ENCODE data around the gene BACH2. TPM values are rescaled to one million over a fixed set of nuclear protein-coding genes. Genes with fewer than 3 reads are reported as not detected.

The BACH2 gene
- total and polyA plus RNA-seq, 8 donors: 0.19 to 10.8 (median 1.4) TPM; not detected in 1

DNA sequence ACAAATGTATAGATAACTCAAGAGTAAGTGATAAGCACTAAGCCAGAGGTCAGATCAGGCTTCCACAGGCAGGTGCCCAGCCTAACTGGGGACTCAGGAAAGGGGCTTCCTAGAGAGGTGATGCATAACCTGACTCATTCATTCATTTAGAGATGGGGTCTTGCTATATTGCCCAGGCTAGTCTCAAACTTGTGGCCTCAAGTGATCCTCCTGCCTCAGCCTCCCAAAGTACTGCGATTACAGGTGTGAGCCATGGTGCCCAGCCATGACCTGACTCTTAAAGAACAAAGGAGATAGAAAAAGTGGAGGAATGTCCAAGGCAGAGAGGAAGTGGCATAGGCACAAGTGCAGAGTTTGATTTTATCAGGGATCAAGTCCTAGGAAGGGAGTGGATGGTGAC, 360.5 kb downstream of the BACH2 start:
- DNase-seq: no peak
- intact Hi-C loops (cut with DNase I; ENCODE audit: low total_unique reads): loop anchor here (5.0 kb wide), 1 partner anchor 541 kb away; no protein-coding TSS in a partner anchor
- H3K27me3 ChIP-seq: no peaks in the 10 kb centered on the region
- H3K4me3 ChIP-seq: no peak overlapping the region
- H3K9me3 ChIP-seq: no peaks in the 10 kb centered on the region
- 89 to 100% (median 100%) methylated on average over 1 of the region's 1 CpG for WGBS, 5 donors
- H3K27ac ChIP-seq: no peak overlapping the region
- TF ChIP-seq POLR2AphosphoS5 (IDR thresholded peaks at IDR 0.05) (no peak), EP300 (IDR thresholded peaks at IDR 0.05) (no peak), POLR2A (IDR thresholded peaks at IDR 0.05) (no peak)
- TF ChIP-seq, protein P1, sequence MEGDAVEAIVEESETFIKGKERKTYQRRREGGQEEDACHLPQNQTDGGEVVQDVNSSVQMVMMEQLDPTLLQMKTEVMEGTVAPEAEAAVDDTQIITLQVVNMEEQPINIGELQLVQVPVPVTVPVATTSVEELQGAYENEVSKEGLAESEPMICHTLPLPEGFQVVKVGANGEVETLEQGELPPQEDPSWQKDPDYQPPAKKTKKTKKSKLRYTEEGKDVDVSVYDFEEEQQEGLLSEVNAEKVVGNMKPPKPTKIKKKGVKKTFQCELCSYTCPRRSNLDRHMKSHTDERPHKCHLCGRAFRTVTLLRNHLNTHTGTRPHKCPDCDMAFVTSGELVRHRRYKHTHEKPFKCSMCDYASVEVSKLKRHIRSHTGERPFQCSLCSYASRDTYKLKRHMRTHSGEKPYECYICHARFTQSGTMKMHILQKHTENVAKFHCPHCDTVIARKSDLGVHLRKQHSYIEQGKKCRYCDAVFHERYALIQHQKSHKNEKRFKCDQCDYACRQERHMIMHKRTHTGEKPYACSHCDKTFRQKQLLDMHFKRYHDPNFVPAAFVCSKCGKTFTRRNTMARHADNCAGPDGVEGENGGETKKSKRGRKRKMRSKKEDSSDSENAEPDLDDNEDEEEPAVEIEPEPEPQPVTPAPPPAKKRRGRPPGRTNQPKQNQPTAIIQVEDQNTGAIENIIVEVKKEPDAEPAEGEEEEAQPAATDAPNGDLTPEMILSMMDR (IDR thresholded peaks at IDR 0.05): no peak
- H3K4me1 ChIP-seq: peaks cover 0 to 12% (median 8%) of the 10 kb centered on the region in 4 donors
- peaks cover 0 to 15% (median 8%) of the 10 kb centered on the region in 4 donors for H3K36me3 ChIP-seq

DNA sequence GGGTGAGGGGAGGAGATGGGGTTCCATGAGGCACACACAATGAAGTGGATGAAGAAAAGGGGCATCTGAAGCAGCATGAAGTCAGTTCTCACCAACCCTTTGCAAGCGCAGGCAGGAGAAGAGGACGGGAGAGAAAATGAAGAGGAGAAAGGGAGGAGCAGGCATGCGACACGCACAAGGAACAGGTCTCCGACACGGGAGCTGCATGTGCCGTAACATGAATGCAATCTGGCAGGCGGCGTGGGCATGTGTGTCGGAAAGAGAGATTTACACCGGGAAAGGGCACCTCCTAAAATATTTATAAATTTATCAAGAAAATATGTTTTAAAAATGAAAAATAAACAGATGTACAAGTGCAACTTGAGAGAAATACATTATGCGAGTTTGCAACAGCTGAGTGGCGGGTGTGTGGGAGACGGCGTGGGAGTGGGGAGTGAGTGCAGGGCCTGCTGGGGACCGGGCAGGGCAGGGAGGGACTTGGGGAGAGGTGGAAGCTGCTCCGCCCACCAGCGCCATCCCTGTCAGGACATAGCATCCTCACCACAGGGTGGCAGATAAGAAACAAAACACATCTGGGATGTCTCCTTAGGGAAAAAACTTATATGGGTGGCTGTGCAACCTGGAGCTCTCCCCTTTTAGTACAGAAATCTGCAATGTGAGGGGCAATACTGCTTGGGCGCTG, 361.8 kb downstream of the BACH2 start:
- Histone ChIP-seq H3K4me1 (peaks cover 0 to 3% (median 0%) of the 10 kb centered on the region in 4 donors), H3K27ac (no peak overlapping the region), H3K36me3 (peaks cover 0 to 15% (median 8%) of the 10 kb centered on the region in 4 donors), H3K4me3 (no peak overlapping the region), H3K27me3 (no peaks in the 10 kb centered on the region), H3K9me3 (no peaks in the 10 kb centered on the region)
- 91 to 95% (median 94%) methylated on average over 19 of the region's 19 CpGs for WGBS, 5 donors
- DNase-seq: no peak
- intact Hi-C loops (cut with DNase I; ENCODE audit: low total_unique reads): loop anchor here (5.0 kb wide), 1 partner anchor 542 kb away; no protein-coding TSS in a partner anchor
- TF ChIP-seq POLR2A (IDR thresholded peaks at IDR 0.05) (no peak), EP300 (IDR thresholded peaks at IDR 0.05) (no peak), POLR2AphosphoS5 (IDR thresholded peaks at IDR 0.05) (no peak)
- TF ChIP-seq, protein P1 (IDR thresholded peaks at IDR 0.05): no peak

DNA sequence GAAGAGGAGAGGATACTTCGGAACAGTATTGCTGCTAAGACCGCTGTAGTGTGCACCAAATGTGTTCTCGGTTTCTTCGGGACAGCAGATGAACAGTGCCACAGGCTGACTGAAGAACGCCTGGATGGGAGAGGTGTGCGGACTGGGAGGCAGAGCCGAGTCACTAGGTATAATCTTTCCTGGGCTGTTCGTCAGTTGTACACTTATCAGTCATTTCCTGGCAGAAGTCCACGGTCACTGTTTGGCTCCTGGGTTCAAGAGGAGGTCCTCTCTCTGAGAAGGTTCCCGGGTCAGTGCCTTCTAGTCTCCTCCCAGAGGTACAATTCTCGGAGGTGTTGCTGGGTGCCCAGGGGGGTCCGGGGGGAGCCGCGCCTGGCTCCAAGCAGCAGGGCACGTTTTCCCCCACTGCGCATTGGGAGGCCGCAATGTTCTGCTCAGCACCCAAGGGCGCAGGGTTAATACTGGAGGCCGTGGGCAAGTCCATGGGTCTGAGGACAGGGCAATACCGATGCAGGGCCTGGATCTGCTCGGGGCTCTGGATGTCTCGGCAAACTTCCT, 364.3 kb downstream of the BACH2 start:
- Histone ChIP-seq H3K36me3 (peaks cover 0 to 15% (median 8%) of the 10 kb centered on the region in 4 donors), H3K27me3 (no peaks in the 10 kb centered on the region), H3K4me1 (peaks cover 0 to 3% (median 0%) of the 10 kb centered on the region in 4 donors), H3K27ac (no peak overlapping the region), H3K4me3 (no peak overlapping the region), H3K9me3 (no peaks in the 10 kb centered on the region)
- intact Hi-C loops (cut with DNase I; ENCODE audit: low total_unique reads): no loop called here
- TF ChIP-seq POLR2AphosphoS5 (IDR thresholded peaks at IDR 0.05) (no peak), EP300 (IDR thresholded peaks at IDR 0.05) (no peak), POLR2A (IDR thresholded peaks at IDR 0.05) (no peak)
- TF ChIP-seq, protein P1 (IDR thresholded peaks at IDR 0.05): no peak
- 83 to 90% (median 85%) methylated on average over 13 to 22 of the region's 22 CpGs for WGBS, 5 donors
- no peak for DNase-seq

DNA sequence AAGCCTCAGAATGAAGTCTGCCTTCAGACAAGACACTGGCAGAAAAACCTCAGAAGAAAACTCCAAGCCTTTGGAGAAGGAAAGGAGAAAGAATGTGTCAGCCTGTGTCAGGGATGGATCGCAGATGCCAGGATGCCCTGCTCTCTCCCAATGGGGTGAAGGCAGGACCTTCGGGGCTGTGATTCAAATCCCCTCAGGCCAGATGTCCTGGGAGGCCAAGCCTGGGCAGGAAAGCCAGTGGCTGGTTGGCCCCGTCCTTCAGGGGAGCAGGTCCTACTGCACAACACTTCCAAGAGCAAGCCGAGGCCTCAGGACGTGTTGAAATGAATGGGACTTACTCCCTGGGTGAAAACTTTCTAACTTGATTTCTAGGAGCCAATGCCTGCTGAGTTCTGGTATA, 365.9 kb downstream of the BACH2 start:
- 80 to 92% (median 89%) methylated on average over 4 to 5 of the region's 5 CpGs for WGBS, 5 donors
- Histone ChIP-seq H3K9me3 (no peaks in the 10 kb centered on the region), H3K4me1 (peaks cover 0 to 3% (median 0%) of the 10 kb centered on the region in 4 donors), H3K27ac (no peak overlapping the region), H3K27me3 (no peaks in the 10 kb centered on the region), H3K4me3 (no peak overlapping the region), H3K36me3 (peaks cover 0 to 15% (median 8%) of the 10 kb centered on the region in 4 donors)
- intact Hi-C loops (cut with DNase I; ENCODE audit: low total_unique reads): no loop called here
- no peak for DNase-seq
- TF ChIP-seq POLR2A (IDR thresholded peaks at IDR 0.05) (no peak), EP300 (IDR thresholded peaks at IDR 0.05) (no peak), POLR2AphosphoS5 (IDR thresholded peaks at IDR 0.05) (no peak)
- TF ChIP-seq, protein P1 (IDR thresholded peaks at IDR 0.05): no peak

Data from stomach (tissue), 9 donors.